Middle frontal gyrus (tissue), 1 donor: ENCODE results near the gene TCHP.

Source experiments
- DNase-seq: peaks from one replicate; pipeline ENCODE4 v3.0.0-alpha.2; 2015; ENCODE audit warnings: low spot score; ENCODE audit errors: extremely low spot score

Gene TCHP

DNA sequence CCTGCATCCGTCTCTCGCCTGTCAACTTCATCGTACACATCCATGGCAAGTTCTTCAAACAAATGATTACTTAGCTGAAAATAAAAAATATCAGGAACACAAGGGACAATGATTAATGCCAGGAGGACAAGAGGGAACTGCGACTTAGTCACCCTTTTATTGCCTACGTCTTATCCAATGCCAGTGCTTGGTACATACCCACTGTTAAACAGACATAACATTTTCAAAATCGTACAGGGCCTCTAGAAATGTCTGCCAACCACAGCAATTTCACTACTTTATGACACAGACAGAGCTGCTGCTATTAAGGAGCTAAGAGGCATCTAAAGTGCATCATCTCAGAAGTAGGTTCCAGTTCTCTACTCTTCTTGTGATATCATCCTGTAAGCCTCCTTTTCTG is 61.5 kb downstream of the TCHP start:
- DNase-seq, result no peak

DNA sequence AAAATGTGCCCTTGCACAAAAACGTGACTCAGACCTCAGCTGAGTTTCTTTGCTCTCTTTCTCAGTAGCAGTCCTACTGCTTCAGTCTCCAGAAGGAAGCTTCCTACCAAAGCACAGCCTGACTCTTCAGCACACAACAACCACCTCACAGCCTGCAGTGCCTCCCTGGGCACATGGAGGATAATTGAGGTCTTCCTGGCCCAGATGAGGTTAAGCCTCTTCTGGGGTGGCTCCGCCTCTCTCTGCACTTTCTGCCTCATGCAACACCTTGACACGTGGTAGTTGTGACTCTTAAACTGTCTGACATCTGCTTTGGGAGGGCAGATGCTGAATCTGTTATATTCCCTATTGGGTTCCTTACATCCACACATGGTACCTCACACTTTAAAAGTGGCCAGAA is 62.3 kb downstream of the TCHP start:
- no peak for DNase-seq

DNA sequence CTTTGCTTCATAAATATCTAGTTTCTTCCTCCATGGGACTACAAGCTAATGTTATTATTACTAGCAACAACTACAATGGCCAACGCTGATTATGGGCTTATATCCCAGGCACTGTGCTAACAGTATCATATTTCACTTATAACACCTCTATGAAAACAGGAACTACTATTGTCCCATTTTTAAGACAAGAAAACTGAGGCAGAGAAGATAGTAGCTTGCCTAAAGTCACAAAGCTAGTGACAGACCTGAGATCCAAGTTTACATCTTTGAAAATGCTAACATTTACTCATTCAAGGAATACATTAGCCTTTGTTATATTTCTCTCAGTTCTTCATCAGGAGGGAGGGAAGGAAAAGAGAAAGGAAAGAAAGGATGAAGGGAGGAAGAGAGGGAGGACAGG is 63.3 kb downstream of the TCHP start:
- no peak for DNase-seq

DNA sequence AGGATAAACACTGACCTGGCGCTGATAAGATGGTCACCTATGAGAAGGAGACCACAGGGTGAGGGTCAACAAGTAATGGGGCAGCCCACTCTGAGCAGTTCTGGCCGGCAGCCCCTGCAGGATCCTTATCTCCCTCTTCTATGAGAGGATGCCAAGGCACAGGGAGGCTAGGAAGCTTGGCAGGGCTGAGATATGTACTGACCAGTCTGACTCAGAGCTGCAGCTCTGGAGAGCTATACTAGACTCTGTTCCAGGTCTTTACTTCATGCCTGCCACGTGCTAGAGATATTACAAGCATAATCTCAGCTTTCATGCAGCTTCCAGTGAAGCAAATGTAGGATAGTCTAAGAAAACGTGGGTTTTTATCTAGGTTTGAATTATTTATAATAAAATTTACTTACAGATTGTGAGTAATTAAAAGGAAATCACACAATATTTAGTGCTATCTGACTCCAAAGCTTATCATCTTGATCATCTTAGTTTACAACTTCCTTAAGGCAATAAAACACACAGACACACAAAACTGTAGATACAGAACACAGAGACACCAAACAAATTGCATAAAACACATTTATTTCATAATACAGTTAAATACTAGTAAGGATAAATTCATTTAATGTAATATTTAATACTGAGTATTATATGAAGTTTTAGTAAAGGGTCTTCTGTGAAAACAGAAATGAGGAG is 63.8 kb downstream of the TCHP start:
- DNase-seq, result no peak

DNA sequence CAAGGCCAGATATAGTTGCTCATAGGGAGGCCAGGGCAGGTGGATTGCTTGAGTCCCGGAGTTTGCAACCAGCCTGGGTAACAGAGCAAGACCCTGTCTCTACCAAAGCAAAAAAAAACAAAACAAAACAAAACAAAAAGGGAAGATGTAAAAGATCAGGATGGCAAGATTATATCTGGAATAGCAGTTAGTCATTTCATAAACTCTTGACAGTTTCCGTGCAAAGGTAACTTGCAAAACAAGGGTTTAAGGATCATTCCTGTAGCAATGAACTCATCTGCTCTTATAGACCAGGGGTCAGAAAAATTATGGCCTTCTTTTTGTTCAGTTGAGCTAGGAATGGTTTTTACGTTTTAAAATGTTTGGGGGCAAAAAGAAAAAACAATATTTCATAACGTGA is 66.5 kb downstream of the TCHP start:
- DNase-seq, result no peak

DNA sequence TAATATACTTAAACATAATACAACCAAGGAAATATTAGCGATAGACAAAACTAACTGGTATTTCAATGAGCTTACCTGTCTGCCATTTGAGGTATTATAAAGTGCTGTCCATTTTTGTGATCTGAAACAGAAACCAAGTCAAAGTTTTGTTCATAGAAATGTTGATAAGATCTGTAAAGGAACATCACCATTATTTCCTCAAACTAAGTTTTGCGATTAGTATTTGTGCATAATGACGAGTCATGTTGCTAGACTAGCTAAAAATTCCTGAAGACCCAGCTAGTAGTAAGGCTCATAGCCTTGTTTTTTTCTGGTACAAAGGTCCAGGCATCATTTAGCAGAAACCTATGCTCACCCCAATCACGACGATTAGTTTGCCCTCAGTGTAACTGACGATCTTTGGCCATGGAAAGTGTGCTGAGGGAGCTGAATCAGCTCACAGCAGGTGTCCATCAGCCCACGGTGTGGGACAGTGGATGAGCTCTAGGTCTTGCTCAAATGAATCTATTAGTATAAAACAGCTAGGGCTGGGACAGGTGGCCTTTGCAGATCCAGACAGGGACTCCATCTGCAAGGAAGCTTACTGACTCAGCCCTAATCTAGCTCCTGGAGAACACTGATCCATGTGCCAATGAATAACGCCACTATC is 67.4 kb downstream of the TCHP start:
- no peak for DNase-seq
